Measurements from ENCODE around the gene SIGMAR1. TPM values are rescaled to one million over a fixed set of nuclear protein-coding genes. Genes with fewer than 3 reads are reported as not detected.
A peak's percentile ranks its signal among the peaks of the same experiment; 100 is the strongest.

Gene SIGMAR1
- total RNA-seq, 2 donors from 2014 or later = 41.9 to 63.6 TPM

GRCh38 chr9:34601937-34602573 is 35.5 kb downstream of the SIGMAR1 start:
- Mint-ChIP-seq H3K36me3 (no peaks in the 10 kb centered on the region), H3K9me3 (no peaks in the 10 kb centered on the region), H3K27ac (no peak overlapping the region)
- ATAC-seq (no peak), DNase-seq (ENCODE audit: low spot score in 2 of 2) (no peak)

GRCh38 chr9:34600908-34601307 is 36.7 kb downstream of the SIGMAR1 start:
- DNase-seq (ENCODE audit: low spot score in 2 of 2) = no peak
- Mint-ChIP-seq H3K36me3 (no peaks in the 10 kb centered on the region), H3K9me3 (no peaks in the 10 kb centered on the region), H3K27ac (peak overlapping the region in 1 of 2 donors; percentile 51)
- ATAC-seq = no peak

GRCh38 chr9:34599546-34599945 is 38.0 kb downstream of the SIGMAR1 start:
- DNase-seq (ENCODE audit: low spot score in 2 of 2) (no peak), ATAC-seq (no peak)
- Mint-ChIP-seq H3K36me3 (no peaks in the 10 kb centered on the region), H3K27ac (no peak overlapping the region), H3K9me3 (no peaks in the 10 kb centered on the region)

- no peak overlapping the region for H3K27ac Mint-ChIP-seq
- DNase-seq (ENCODE audit: low spot score in 2 of 2) (no peak), ATAC-seq (no peak)
- H3K9me3 Mint-ChIP-seq = no peaks in the 10 kb centered on the region
- no peaks in the 10 kb centered on the region for H3K36me3 Mint-ChIP-seq
Observed at GRCh38 chr9:34594177-34594576, 43.4 kb downstream of the SIGMAR1 start.

- ATAC-seq (no peak), DNase-seq (ENCODE audit: low spot score in 2 of 2) (no peak)
- no peaks in the 10 kb centered on the region for H3K9me3 Mint-ChIP-seq
- H3K36me3 Mint-ChIP-seq = peaks cover 0 to 9% of the 10 kb centered on the region in 2 donors
- peak overlapping the region in 1 of 2 donors; percentile 18 for H3K27ac Mint-ChIP-seq
Observed at GRCh38 chr9:34592895-34593601, 44.5 kb downstream of the SIGMAR1 start.

- Mint-ChIP-seq H3K27ac (no peak overlapping the region), H3K9me3 (no peaks in the 10 kb centered on the region), H3K36me3 (peaks cover 0 to 9% of the 10 kb centered on the region in 2 donors)
- DNase-seq (ENCODE audit: low spot score in 2 of 2) (no peak), ATAC-seq (no peak)
Observed at GRCh38 chr9:34591917-34592866, 45.4 kb downstream of the SIGMAR1 start.

GRCh38 chr9:34591248-34591916 is 46.2 kb downstream of the SIGMAR1 start:
- Mint-ChIP-seq H3K36me3 (peaks cover 0 to 9% of the 10 kb centered on the region in 2 donors), H3K27ac (no peak overlapping the region), H3K9me3 (no peaks in the 10 kb centered on the region)
- DNase-seq (ENCODE audit: low spot score in 2 of 2) (peak; percentile 77 to 89), ATAC-seq (peak; percentile 74 to 85)

GRCh38 chr9:34590381-34591247 is 47.0 kb downstream of the SIGMAR1 start:
- DNase-seq (ENCODE audit: low spot score in 2 of 2) = peak in 1 of 2 donors; percentile 27
- peaks cover 0 to 9% of the 10 kb centered on the region in 2 donors for H3K36me3 Mint-ChIP-seq
- H3K9me3 Mint-ChIP-seq = no peaks in the 10 kb centered on the region
- peak in 1 of 2 donors; percentile 7 for ATAC-seq
- no peak overlapping the region for H3K27ac Mint-ChIP-seq

GRCh38 chr9:34589636-34590380 is 47.8 kb downstream of the SIGMAR1 start, which contains the start of gene CNTFR:
CNTFR (minus strand) TSS chr9:34589724; CDS start chr9:34568981, 20,743 bp downstream.
- peaks cover 0 to 9% of the 10 kb centered on the region in 2 donors for H3K36me3 Mint-ChIP-seq
- no peak for DNase-seq (ENCODE audit: low spot score in 2 of 2)
- no peak for ATAC-seq

GRCh38 chr9:34588671-34589635 is 48.6 kb downstream of the SIGMAR1 start:
- DNase-seq (ENCODE audit: low spot score in 2 of 2) = no peak

More at GRCh38 chr9:34589636-34590380, 47.8 kb downstream of the SIGMAR1 start, which contains the start of gene CNTFR:
- Mint-ChIP-seq H3K27ac (no peak within 1 kb of the TSS), H3K9me3 (no peaks in the 10 kb centered on the region)

GRCh38 chr9:34587271-34587670 is 50.3 kb downstream of the SIGMAR1 start:
- Mint-ChIP-seq H3K27ac (no peak overlapping the region), H3K9me3 (no peaks in the 10 kb centered on the region)
- ATAC-seq = peak; percentile 47 to 73

More at GRCh38 chr9:34588671-34589635, 48.6 kb downstream of the SIGMAR1 start:
- Mint-ChIP-seq H3K9me3 (no peaks in the 10 kb centered on the region), H3K27ac (no peak overlapping the region), H3K36me3 (peaks cover 0 to 9% of the 10 kb centered on the region in 2 donors)
- ATAC-seq = no peak

GRCh38 chr9:34585946-34586669 is 51.5 kb downstream of the SIGMAR1 start:
- DNase-seq (ENCODE audit: low spot score in 2 of 2) = no peak
- no peak for ATAC-seq
- no peak overlapping the region for H3K27ac Mint-ChIP-seq
- no peaks in the 10 kb centered on the region for H3K9me3 Mint-ChIP-seq
- H3K36me3 Mint-ChIP-seq = peaks cover 0 to 9% of the 10 kb centered on the region in 2 donors

More at GRCh38 chr9:34587271-34587670, 50.3 kb downstream of the SIGMAR1 start:
- peaks cover 0 to 9% of the 10 kb centered on the region in 2 donors for H3K36me3 Mint-ChIP-seq
- DNase-seq (ENCODE audit: low spot score in 2 of 2) = no peak

GRCh38 chr9:34584970-34585369 is 52.6 kb downstream of the SIGMAR1 start:
- ATAC-seq (no peak), DNase-seq (ENCODE audit: low spot score in 2 of 2) (no peak)
- no peak overlapping the region for H3K27ac Mint-ChIP-seq
- H3K36me3 Mint-ChIP-seq = peaks cover 0 to 9% of the 10 kb centered on the region in 2 donors
- no peaks in the 10 kb centered on the region for H3K9me3 Mint-ChIP-seq
